Activated T-cell treated with anti-CD3 and anti-CD28 coated beads for 24 hours (primary cell): ENCODE measurements around the gene TAB2.

Source experiments
- DNase-seq: peaks from one replicate; pipeline ENCODE4 v3.0.0-alpha.2; 2020; ENCODE audit warnings: low read depth

Gene TAB2

GRCh38 chr6:149317644-149318571 lies at the start of gene TAB2:
Gene TAB2, plus strand, starts transcription at chr6:149317712. Its CDS starts 52,286 bp downstream, at chr6:149369998.
- DNase-seq: peak; percentile 80

GRCh38 chr6:149268146-149268545 lies 49.4 kb upstream of the TAB2 start:
- no peak for DNase-seq

- no peak for DNase-seq
Measured at GRCh38 chr6:149268768-149269167, 48.7 kb upstream of the TAB2 start.

- DNase-seq: no peak
Measured at GRCh38 chr6:149270616-149271015, 46.9 kb upstream of the TAB2 start.

GRCh38 chr6:149271348-149272340 lies 45.9 kb upstream of the TAB2 start:
- DNase-seq: peak; percentile 56

- no peak for DNase-seq
Measured at GRCh38 chr6:149273318-149273717, 44.2 kb upstream of the TAB2 start.

- no peak for DNase-seq
Measured at GRCh38 chr6:149275621-149276020, 41.9 kb upstream of the TAB2 start.

- no peak for DNase-seq
Measured at GRCh38 chr6:149277621-149278020, 39.9 kb upstream of the TAB2 start.

- DNase-seq: no peak
Measured at GRCh38 chr6:149278997-149279396, 38.5 kb upstream of the TAB2 start.

- no peak for DNase-seq
Measured at GRCh38 chr6:149284904-149285303, 32.6 kb upstream of the TAB2 start.

GRCh38 chr6:149285626-149286025 lies 31.9 kb upstream of the TAB2 start:
- DNase-seq: no peak

- no peak for DNase-seq
Measured at GRCh38 chr6:149286905-149287304, 30.6 kb upstream of the TAB2 start.

- no peak for DNase-seq
Measured at GRCh38 chr6:149289192-149289781, 28.2 kb upstream of the TAB2 start.

GRCh38 chr6:149289966-149290365 lies 27.5 kb upstream of the TAB2 start:
- DNase-seq: no peak

GRCh38 chr6:149293244-149293643 lies 24.3 kb upstream of the TAB2 start:
- no peak for DNase-seq

- DNase-seq: no peak
Measured at GRCh38 chr6:149300563-149300962, 16.9 kb upstream of the TAB2 start.

GRCh38 chr6:149302723-149303122 lies 14.8 kb upstream of the TAB2 start:
- no peak for DNase-seq

GRCh38 chr6:149303468-149303867 lies 14.0 kb upstream of the TAB2 start:
- DNase-seq: no peak

- DNase-seq: no peak
Measured at GRCh38 chr6:149305372-149305771, 12.1 kb upstream of the TAB2 start.

- no peak for DNase-seq
Measured at GRCh38 chr6:149306967-149307366, 10.5 kb upstream of the TAB2 start.

GRCh38 chr6:149311293-149311692 lies 6.2 kb upstream of the TAB2 start:
- DNase-seq: no peak

- no peak for DNase-seq
Measured at GRCh38 chr6:149311766-149312165, 5.7 kb upstream of the TAB2 start.
